ENCODE data around the gene SLC16A5.
"Not testable (repeated sequence)": the region's sequence is repeated elsewhere in the genome, so short reads cannot be mapped to it uniquely, and the experiment has no call there.

SLC16A5 gene

GRCh38 chr17:75064867-75065561 lies 22.7 kb upstream of the SLC16A5 start:
- no peak for DNase-seq

GRCh38 chr17:75065562-75066151 lies 22.1 kb upstream of the SLC16A5 start:
- DNase-seq: peak in 1 of 2 experiments; percentile 48

GRCh38 chr17:75067856-75068255 lies 19.9 kb upstream of the SLC16A5 start:
- peak in 1 of 2 experiments; percentile 50 for DNase-seq

- no peak for DNase-seq
These were observed 19.0 kb upstream of the SLC16A5 start for GRCh38 chr17:75068750-75069149.

GRCh38 chr17:75069783-75070182 lies 18.0 kb upstream of the SLC16A5 start:
- no peak for DNase-seq

GRCh38 chr17:75071478-75072271 lies 16.1 kb upstream of the SLC16A5 start:
- not testable (repeated sequence) for DNase-seq

- not testable (repeated sequence) for DNase-seq
These were observed 14.8 kb upstream of the SLC16A5 start for GRCh38 chr17:75072909-75073308.

GRCh38 chr17:75073618-75074047 lies 14.1 kb upstream of the SLC16A5 start:
- no peak for DNase-seq

GRCh38 chr17:75074532-75074931 lies 13.2 kb upstream of the SLC16A5 start:
- no peak for DNase-seq

- DNase-seq: no peak
These were observed 12.0 kb upstream of the SLC16A5 start for GRCh38 chr17:75075597-75076336.

- no peak for DNase-seq
These were observed 10.7 kb upstream of the SLC16A5 start for GRCh38 chr17:75077072-75077495.

GRCh38 chr17:75077496-75078283 lies 10.1 kb upstream of the SLC16A5 start:
- DNase-seq: peak; percentile 57 to 66

GRCh38 chr17:75078284-75079022 lies 9.3 kb upstream of the SLC16A5 start:
- peak in 1 of 2 experiments; percentile 18 for DNase-seq

- DNase-seq: no peak
These were observed 8.8 kb upstream of the SLC16A5 start for GRCh38 chr17:75079023-75079373.

- DNase-seq: no peak
These were observed 5.9 kb upstream of the SLC16A5 start for GRCh38 chr17:75081611-75082540.

- DNase-seq: no peak
These were observed 5.1 kb upstream of the SLC16A5 start for GRCh38 chr17:75082683-75083082.

- no peak for DNase-seq
These were observed 3.6 kb upstream of the SLC16A5 start for GRCh38 chr17:75084039-75084660.

GRCh38 chr17:75086496-75087181 lies 1.1 kb upstream of the SLC16A5 start:
- no peak for DNase-seq

- DNase-seq: no peak
These were observed 584 bp upstream of the SLC16A5 start for GRCh38 chr17:75087182-75087557.

All from activated CD4-positive, alpha-beta T cell treated with anti-CD3 and anti-CD28 coated beads, Interleukin-2, amount 50 U/mL, for 48 hours (primary cell).